HepG2 (cell line): Measurements from ENCODE around the gene PPP1R12B. TPM values are rescaled to one million over a fixed set of nuclear protein-coding genes. Genes with fewer than 3 reads are reported as not detected.

Experiments used
- ATF6 ChIP-seq: sonication (generic); formaldehyde crosslinking; conservative IDR thresholded peaks from 2 replicates; pipeline ENCODE4 v1.4.0; 2020; ENCODE audit warnings: missing genetic modification reagents
- CEBPZ ChIP-seq: IDR thresholded peaks from 2 replicates; pipeline ENCODE4 v1.6.1; 2012; ENCODE audit warnings: low read length, improper control_type of control experiment
- GATAD2A ChIP-seq: IDR thresholded peaks from 2 replicates; pipeline ENCODE4 v1.6.1; 2016
- HNRNPUL1 ChIP-seq: fragments of 200-400 bp; formaldehyde crosslinking; IDR thresholded peaks from 2 replicates; pipeline ENCODE4 v1.6.1; 2017; ENCODE audit warnings: low read depth, mild to moderate bottlenecking, low read length, moderate library complexity
- MXD1 ChIP-seq: sonication (generic); formaldehyde crosslinking; IDR thresholded peaks from 2 replicates; pipeline ENCODE4 v1.4.0; 2020; ENCODE audit warnings: mild to moderate bottlenecking, missing genetic modification reagents
- PAX8 ChIP-seq: sonication (generic); formaldehyde crosslinking; IDR thresholded peaks from 2 replicates; pipeline ENCODE4 v1.8.0; 2022; ENCODE audit warnings: mild to moderate bottlenecking, missing genetic modification reagents, borderline replicate concordance
- PTBP1 ChIP-seq: fragments of 200-400 bp; formaldehyde crosslinking; IDR thresholded peaks from 2 replicates; pipeline ENCODE4 v1.6.1; 2018; ENCODE audit warnings: low read length, low read depth; ENCODE audit not compliant: poor library complexity, severe bottlenecking
- REL ChIP-seq: sonication (generic); formaldehyde crosslinking; conservative IDR thresholded peaks from 2 replicates; pipeline ENCODE4 v1.8.0; 2022; ENCODE audit warnings: mild to moderate bottlenecking, missing genetic modification reagents, moderate library complexity
- RELA ChIP-seq: sonication (generic); formaldehyde crosslinking; IDR thresholded peaks from 2 replicates; pipeline ENCODE4 v1.4.0; 2020; ENCODE audit warnings: missing genetic modification reagents
- SNAPC5 ChIP-seq: sonication (generic); formaldehyde crosslinking; IDR thresholded peaks from 2 replicates; pipeline ENCODE4 v1.8.1; 2023; ENCODE audit warnings: mild to moderate bottlenecking, missing genetic modification reagents, borderline replicate concordance
- TOPORS ChIP-seq: sonication (generic); formaldehyde crosslinking; IDR thresholded peaks from 2 replicates; pipeline ENCODE4 v1.8.0; 2023; ENCODE audit warnings: mild to moderate bottlenecking, missing genetic modification reagents
- U2AF1 ChIP-seq: fragments of 200-400 bp; formaldehyde crosslinking; optimal IDR thresholded peaks from 2 replicates; pipeline ENCODE3; 2017; ENCODE audit warnings: mild to moderate bottlenecking, low read depth, low read length
- ZIK1 ChIP-seq: sonication (generic); formaldehyde crosslinking; IDR thresholded peaks from 2 replicates; pipeline ENCODE4 v1.5.0; 2020; ENCODE audit warnings: mild to moderate bottlenecking, low read depth, missing genetic modification reagents, borderline replicate concordance
- ZNF260 ChIP-seq: sonication (generic); formaldehyde crosslinking; IDR thresholded peaks from 2 replicates; pipeline ENCODE4 v1.4.0; 2020; ENCODE audit warnings: missing genetic modification reagents, low read depth, mild to moderate bottlenecking, borderline replicate concordance
- ZNF496 ChIP-seq: sonication (generic); formaldehyde crosslinking; IDR thresholded peaks from 2 replicates; pipeline ENCODE4 v1.8.1; 2023; ENCODE audit warnings: mild to moderate bottlenecking, moderate library complexity, missing genetic modification reagents; ENCODE audit not compliant: insufficient replicate concordance
- ZNF577 ChIP-seq: sonication (generic); formaldehyde crosslinking; IDR thresholded peaks from 2 replicates; pipeline ENCODE4 v1.4.0; 2020; ENCODE audit warnings: mild to moderate bottlenecking, low read depth, missing genetic modification reagents, borderline replicate concordance
- ZNF609 ChIP-seq: sonication (generic); formaldehyde crosslinking; IDR thresholded peaks from 2 replicates; pipeline ENCODE4 v1.4.0; 2020; ENCODE audit warnings: mild to moderate bottlenecking, missing genetic modification reagents, borderline replicate concordance
- ZSCAN20 ChIP-seq: sonication (generic); formaldehyde crosslinking; IDR thresholded peaks from 2 replicates; pipeline ENCODE4 v1.4.0; 2020; ENCODE audit warnings: missing genetic modification reagents, mild to moderate bottlenecking, borderline replicate concordance
- polyA plus RNA-seq, 8 experiments: library from polyadenylated mRNA; depleted of rRNA in 3 of 8; stranded (reverse) in 7 of 8; unstranded in 1 of 8; fragments of >200 nt; fragmentation: Illumina TruSeq in 4 of 8; extraction: Trizol in 4 of 8; gene quantifications; 2 replicates each; pipeline versions ENCODE4 v1.2.1 to v1.2.3, GENCODE V29; 2011 to 2016; ENCODE audit warnings: low read depth in 4 of 8, missing spikeins in 1 of 8, mixed read lengths in 1 of 8; ENCODE audit not compliant: insufficient read depth in 1 of 8
- total RNA-seq, 5 experiments: library from RNA; depleted of rRNA; stranded (reverse); fragments of >200 nt; fragmentation: Illumina TruSeq; extraction: Trizol; gene quantifications; 2 replicates each; pipeline ENCODE4 v1.2.3, GENCODE V29; 2016; ENCODE audit warnings: low read depth in 1 of 5

The PPP1R12B gene
- total and polyA plus RNA-seq, 2 of the 13 experiments (the other 11 are each of a cell fraction or from before 2014, with no cell fraction given): 12.0 to 13.6 TPM

- TF ChIP-seq MXD1 (CRISPR knock-in tag) (peak; percentile 88), PTBP1 (no peak), HNRNPUL1 (no peak), ZSCAN20 (CRISPR knock-in tag) (0 out of 2 replicates have a peak, but pooled peaks have one; percentile 35), ZNF609 (CRISPR knock-in tag) (0 out of 2 replicates have a peak, but pooled peaks have one; percentile 35), ZNF577 (no peak), U2AF1 (no peak), CEBPZ (no peak), ZNF496 (CRISPR knock-in tag) (no peak), ZNF260 (no peak), SNAPC5 (CRISPR knock-in tag) (no peak), REL (CRISPR knock-in tag) (no peak), PAX8 (CRISPR knock-in tag) (no peak), ATF6 (CRISPR knock-in tag) (no peak), GATAD2A (CRISPR knock-in tag) (no peak; the same call in 1 of the 2 replicates), TOPORS (CRISPR knock-in tag) (no peak), ZIK1 (CRISPR knock-in tag) (no peak), RELA (CRISPR knock-in tag) (no peak)
These were observed at the start of gene PPP1R12B (continued) for GRCh38 chr1:202348509-202349205.
